Limb (tissue), 2 donors: Measurements from ENCODE around the gene KPTN.

ENCODE experiments used
- DNase-seq, 2 donors: peaks; one replicate each; pipeline ENCODE4 v3.0.0-alpha.2; 2016; ENCODE audit errors: extremely low spot score in 2 of 2

KPTN gene

GRCh38 chr19:47509170-47509847 lies 25.3 kb upstream of the KPTN start:
- DNase-seq = no peak

DNA sequence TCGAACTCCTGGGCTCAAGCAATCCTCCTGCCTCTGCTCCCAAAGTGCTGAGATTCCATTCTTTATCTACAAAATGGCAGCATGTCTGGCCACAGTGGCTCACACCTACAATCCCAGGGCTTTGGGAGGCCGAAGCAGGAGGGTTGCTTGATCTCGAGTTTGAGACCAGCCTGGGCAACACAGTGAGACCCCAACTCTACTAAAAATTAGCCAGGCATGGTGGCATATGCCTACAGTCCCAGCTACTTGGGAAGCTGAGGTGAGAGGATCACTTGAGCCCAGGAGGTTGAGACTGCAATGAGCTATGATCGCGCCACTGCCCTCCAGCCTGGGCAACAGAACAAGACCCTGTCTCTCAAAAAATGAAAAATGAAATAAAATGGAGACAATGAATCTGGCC lies 24.7 kb upstream of the KPTN start:
- no peak for DNase-seq

DNA sequence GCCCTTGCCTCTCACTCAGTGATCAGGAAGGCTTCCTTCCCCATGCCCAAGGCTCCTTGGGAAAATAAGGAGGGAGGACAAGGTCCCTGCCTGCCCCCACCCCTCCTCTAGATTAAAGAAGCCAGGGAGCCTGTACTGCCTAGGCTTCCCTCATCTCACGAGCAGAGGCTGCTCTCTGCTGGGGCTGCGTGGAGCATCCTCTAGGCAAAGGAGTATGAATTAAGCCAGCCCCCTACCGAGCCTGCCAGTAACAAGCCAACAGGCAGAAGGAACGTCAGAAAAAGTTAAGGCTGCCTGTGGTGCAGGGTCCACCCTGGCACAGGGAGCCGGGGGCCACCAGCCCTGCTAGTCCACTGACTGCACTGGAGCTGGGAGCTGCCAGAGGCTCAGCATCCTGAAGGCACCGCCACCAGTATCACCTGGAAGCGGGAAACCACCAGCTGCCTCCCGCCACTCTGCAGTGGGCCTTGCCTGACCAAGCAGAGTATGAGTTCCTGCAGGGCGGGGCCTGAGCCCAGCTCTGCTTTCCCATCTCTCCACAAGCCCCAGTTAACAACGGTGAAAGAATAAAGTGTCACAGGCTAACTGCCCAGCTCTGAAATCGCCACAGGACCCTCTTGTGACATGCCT lies 24.0 kb upstream of the KPTN start:
- DNase-seq = no peak

DNA sequence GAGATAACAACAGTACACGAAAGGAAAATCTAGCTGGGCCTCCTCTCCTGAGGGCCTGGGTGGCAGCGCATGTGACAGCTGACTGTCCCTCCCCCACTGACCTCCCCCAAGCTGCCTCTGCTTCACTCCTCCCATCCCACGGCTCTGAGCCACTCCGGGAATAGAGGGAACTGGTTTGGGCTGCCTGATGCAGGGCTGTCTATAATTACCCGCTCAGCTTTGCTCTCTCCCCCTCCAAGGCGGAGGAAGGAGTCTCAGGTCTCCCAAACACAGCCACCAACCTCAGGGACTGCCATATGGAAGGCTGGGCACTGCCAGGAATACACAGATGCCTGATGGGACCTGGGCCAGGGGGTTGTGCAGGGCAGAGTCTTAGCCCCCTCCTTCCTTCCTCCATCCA lies 23.0 kb upstream of the KPTN start:
- DNase-seq = no peak

DNA sequence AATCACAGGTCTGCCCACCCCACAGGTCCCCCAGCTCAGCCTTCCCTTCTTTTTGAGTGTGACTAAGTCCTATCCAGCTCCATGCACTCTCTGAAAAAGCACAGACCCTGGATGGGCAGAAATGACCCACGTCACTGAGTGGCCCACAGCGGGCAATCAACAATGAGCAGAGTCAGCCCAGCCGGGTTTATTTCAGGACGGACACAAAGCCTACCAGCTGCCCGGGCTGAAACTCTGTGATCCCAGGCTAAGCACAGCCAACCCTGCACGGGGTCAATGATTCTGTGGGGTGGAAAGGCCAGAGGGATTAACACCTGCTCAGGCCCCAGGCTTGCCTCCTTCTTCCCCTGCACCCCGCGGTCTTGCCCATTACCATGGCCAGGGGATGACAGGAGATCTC lies 22.4 kb upstream of the KPTN start:
- no peak for DNase-seq

- no peak for DNase-seq
Measured at GRCh38 chr19:47505506-47505905, 21.5 kb upstream of the KPTN start.

DNA sequence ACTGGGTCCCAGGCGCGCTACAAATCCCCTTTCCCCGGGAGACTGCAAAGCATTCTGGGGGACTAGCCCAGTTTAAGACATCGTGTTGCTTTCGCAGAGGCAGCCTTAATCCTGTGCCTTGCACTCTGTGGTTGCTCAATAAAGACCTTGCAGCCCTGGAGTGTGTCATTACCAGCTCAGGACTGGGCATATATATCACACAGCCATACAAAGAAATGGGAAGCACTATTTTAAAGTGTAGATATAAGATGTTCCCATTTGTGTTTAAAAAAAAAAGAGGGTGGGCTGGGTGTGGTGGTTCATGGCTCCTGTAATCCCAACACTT lies 19.8 kb upstream of the KPTN start:
- no peak for DNase-seq

- DNase-seq = no peak
Measured at GRCh38 chr19:47503130-47503825, 19.3 kb upstream of the KPTN start.

GRCh38 chr19:47499863-47500830 lies 16.1 kb upstream of the KPTN start:
- DNase-seq = no peak

GRCh38 chr19:47499371-47499770 lies 15.4 kb upstream of the KPTN start:
- no peak for DNase-seq

DNA sequence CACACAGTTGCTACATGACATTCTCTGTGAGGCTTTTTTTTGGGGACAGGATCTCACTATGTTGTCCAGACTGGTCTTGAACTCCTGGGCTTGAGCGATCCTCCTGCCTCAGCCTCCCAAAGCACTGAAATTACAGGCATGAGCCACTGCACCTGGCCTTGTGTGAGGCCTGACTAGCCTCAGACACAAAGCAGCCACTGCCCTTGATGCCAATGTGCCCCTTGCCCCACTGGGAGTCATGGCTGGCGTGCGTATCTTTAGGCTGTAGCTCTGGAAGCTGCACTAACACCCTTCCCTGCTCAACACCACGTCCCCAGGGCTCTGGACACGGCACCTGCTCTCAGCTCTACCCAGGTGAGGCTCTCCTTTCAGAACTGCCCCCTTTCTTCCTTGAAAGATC lies 14.5 kb upstream of the KPTN start:
- DNase-seq = no peak

GRCh38 chr19:47497821-47498520 lies 14.0 kb upstream of the KPTN start:
- no peak for DNase-seq

DNA sequence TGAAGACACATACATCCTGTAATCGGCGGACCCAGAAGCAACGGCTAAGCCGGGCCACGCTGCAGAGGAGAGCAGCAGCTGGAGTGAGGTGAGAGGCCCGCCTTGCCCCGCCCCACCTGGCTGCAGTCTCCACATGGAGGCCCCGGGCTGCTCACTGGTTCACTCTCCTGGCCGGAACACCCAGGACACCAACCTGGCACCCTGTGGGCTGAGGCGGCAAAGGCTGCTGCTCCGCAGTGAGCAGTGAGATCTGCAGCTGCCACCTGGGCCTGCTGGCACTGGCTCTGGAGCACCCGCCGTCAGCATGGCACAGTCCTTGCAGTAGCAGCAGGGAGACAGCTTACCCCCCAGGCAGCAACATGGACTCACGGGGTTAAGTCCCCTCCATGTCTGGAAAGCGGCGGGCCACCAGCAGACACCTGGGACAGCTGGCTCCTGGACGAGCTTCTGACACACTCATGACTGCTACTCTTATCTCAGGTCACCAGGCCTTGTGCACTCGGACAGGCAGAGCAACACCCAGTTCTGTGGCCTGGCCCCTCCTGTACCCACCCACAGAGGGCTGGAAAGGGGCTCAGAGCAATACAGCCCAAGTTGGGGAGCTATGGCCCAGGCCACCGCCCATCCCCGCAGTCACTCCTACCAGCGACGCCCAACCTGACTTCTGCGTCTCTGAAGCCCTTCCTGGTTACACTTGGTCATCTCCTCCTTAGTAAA lies 13.2 kb upstream of the KPTN start:
- DNase-seq = no peak

- no peak for DNase-seq
Measured at GRCh38 chr19:47495478-47496372, 11.7 kb upstream of the KPTN start.

GRCh38 chr19:47494729-47495128 lies 10.7 kb upstream of the KPTN start:
- DNase-seq = peak; percentile 48 to 68

- no peak for DNase-seq
Measured at GRCh38 chr19:47494211-47494547, 10.2 kb upstream of the KPTN start.

- no peak for DNase-seq
Measured at GRCh38 chr19:47493378-47494210, 9.6 kb upstream of the KPTN start.

- no peak for DNase-seq
Measured at GRCh38 chr19:47492571-47493377, 8.8 kb upstream of the KPTN start.
